HG03060 (cell line): ENCODE results near the gene NOL3.
"Not testable (repeated sequence)": the region's sequence is repeated elsewhere in the genome, so short reads cannot be mapped to it uniquely, and the experiment has no call there.

Experiments
- ATAC-seq: cut with Tn5 transposase; IDR thresholded peaks from one replicate; pipeline ENCODE4 v1.9.1; 2021; ENCODE audit warnings: low read depth, moderate number of reproducible peaks; ENCODE audit not compliant: unreplicated experiment

Gene NOL3

DNA sequence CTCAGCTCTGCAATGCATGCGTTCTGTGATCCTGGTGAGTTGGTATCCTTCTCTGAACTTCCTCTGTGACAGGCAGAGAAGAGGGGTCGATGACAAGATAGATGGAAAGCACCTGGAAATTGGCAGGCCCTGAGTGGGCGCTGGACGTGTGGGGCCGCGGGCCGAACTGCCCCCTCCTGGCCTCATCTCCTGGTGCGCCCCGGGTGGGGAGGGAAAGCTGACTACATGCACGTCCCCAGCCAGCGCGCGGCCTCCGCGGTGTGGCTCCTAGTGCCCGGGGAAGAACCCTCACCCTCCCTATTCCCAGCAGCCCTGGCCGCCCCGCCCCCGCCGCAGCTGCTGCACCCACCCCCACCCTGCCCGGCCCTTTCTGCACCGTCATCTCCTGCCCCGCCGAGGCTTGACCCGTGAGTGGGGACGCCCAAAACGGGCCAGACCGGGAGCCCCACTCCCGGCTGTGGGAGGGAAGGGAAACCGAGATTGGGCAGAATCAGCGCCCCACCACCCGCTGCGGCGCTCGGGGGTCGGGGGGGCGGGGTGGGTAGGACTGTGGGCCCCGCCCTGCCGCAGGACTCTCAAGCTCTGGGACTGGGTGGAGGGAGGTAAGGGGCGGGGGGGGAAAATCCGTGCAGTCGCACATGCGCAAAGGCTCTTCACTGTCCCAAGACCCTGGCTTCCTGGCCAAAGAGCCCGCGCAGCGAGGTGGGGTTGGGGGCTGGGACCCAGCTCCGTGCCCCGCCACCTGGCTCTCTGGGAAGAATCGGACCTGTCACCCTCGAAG lies at the start of gene NOL3:
Gene NOL3 (plus strand): TSS at position 371 of the 781 bp plus-strand sequence.
- ATAC-seq: no peak

- not testable (repeated sequence) for ATAC-seq
Measured at GRCh38 chr16:67122799-67123198, 47.5 kb upstream of the NOL3 start.

DNA sequence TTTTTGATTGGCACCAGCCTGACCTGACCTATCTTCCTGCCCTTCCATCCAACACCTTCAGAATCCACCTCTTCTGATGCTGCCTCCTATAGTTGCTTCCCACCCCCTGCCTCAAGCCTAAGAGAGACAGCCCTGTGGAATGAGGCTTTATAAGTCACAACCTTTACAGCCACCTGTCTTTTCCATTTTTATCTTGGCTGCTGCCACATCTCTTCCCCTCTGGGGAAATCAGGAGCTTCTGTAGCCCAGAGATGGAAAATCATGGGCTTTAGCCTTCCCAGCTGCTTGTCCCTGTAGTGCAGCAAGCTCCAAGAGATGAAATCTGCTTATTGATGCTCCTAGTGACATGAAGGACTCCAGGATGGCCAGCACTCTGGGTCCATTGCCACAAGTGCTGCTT lies 41.9 kb upstream of the NOL3 start:
- no peak for ATAC-seq

GRCh38 chr16:67128887-67129286 lies 41.5 kb upstream of the NOL3 start:
- no peak for ATAC-seq

DNA sequence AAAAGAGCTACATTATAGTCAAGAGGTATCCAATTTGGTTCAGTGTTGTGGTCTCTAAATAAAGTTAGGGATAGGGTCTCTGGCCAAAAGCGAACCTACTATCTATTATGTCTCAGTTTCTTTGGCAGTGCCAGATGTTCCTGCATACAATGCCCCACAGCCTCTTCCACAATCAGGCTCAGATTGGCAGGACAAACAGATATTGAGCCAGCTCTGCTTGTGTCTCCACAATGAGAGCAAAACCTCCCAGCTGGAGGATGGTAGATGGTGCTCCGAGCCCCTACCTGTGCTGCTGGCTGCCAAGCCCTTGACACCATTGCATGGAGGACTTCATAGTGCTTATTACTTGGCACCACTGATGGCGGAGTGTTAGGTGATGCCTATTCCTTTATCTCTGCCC lies 40.9 kb upstream of the NOL3 start:
- no peak for ATAC-seq

DNA sequence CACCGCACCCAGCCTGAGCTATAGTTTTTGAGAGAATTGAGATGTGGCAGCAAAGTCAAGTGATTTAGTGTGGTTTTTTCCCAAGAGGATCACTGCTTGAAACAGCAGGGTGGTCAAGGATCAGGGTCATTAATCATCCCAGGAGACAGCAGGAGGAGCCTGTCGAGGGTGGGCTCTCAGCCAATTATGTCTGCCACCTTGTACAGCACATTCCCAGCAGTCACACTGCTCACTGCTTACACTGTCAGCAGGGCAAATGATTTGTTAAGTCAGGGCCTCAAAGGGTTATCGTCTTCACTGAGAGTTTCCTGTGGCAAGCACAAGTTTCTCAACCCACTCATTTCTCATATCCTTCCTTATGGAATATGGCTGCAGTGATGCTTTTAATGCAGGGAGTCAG lies 32.7 kb upstream of the NOL3 start:
- ATAC-seq: no peak

- no peak for ATAC-seq
Measured at GRCh38 chr16:67141391-67141790, 28.9 kb upstream of the NOL3 start.

DNA sequence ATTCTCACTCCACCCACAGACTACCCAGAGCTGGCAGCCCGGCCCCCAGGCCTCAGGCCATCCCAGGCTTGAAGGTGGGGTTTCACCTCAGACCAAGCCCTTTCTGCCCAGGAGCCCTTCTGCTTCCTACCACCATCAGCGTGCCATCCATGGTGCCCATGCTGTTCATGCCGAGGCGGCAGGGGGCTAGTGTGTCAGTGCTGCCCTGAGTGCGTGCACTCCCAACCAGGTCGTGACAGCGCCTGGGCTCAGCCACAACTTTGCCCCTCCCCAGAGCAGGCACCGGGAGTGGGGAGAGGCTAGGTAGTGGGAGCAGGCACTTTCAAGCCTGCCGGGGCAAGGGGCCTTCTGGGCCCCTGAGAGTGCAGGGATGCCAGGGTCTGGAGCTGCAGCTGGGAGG lies 28.0 kb upstream of the NOL3 start:
- ATAC-seq: no peak

DNA sequence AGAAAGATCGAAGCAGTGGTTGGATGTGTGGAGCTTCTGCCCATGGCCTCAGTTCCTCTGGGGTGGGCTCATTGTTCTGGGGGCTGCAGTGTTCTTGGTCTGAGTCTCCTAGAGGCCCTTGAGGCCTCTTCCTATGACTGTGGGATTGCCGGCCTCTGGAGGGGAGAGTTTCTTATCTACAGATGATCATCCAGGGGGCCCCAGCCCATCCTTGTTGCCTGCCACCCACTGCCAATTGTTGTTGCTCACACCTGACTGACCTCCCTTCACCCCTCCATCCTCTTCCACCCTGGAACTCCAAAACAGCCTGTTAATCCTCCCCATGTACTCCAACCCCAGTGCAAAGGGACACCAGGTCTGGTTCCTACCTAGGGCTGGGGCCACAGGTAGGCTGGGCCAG lies 25.4 kb upstream of the NOL3 start:
- no peak for ATAC-seq

GRCh38 chr16:67145746-67146145 lies 24.6 kb upstream of the NOL3 start:
- no peak for ATAC-seq

DNA sequence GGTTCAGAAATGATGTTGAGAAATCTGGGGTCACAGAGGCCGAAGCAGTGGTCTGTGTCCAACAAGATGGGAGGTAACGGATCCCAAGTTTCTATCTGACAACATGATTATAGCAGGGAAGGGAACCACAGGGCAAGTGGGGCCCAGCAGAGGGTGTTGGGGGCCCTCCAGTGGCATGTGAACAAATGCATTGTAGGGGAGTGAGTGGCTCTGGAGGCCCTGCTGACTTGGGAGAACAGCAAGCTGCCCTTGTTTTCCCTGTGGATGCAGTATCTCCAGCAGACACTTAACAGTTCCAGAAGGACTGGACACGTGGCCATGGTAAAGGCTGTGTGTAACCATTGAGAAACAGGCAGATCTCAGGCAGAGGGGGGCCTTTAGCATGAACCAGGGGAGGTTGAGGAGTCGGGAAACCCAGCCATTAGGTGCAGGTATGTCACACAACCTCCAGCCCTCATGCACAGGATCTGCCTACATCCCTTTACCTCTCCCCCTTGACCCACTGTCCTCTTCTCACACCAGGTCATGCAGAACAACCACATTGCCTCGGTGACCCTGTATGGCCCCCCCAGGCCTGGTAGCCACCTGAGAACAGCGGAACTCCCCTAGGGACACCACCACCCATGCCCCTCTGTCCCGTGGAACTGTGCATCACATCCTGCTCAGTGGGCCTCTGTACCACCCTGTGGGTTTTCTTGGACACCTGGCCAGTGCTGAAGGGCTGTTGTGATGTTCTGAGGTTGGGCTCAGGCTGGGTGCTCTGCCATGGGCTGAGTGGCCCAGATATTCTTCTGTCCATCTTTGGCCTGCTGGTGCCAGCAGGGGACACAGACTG lies 23.6 kb upstream of the NOL3 start:
- ATAC-seq: no peak

GRCh38 chr16:67147437-67148140 lies 22.7 kb upstream of the NOL3 start:
- no peak for ATAC-seq

GRCh38 chr16:67148221-67148620 lies 22.1 kb upstream of the NOL3 start:
- no peak for ATAC-seq

DNA sequence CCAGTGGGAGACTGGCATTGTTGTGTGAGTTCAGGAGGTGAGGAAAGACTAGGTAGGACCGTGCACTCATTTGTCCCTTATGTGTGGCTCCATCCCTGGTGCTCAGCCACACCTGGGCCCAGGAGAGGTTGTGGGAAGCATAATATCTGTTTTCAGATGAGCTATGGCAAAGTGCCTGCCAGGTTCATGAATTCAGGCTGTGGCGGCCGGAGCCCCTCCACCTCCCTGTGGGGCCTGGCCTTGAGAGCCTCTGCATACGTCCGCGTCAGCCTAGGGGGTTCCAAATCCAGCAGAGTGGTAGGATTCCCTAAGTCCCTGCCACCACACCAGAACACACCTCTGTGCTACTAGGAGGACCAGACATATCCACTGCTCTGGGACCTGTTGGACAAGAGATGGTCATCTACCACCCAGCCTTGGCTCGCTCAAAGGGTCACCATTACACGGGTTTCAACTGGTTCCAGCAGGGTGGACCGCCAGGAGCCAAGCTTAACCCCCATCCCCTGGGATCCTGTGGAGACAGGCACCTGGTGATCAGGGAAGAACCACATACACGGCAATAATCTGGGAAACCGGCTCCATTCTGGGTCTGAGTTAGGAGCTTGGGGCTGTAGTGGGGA lies 21.6 kb upstream of the NOL3 start:
- ATAC-seq: no peak

- no peak for ATAC-seq
Measured at GRCh38 chr16:67149276-67150046, 20.9 kb upstream of the NOL3 start.

DNA sequence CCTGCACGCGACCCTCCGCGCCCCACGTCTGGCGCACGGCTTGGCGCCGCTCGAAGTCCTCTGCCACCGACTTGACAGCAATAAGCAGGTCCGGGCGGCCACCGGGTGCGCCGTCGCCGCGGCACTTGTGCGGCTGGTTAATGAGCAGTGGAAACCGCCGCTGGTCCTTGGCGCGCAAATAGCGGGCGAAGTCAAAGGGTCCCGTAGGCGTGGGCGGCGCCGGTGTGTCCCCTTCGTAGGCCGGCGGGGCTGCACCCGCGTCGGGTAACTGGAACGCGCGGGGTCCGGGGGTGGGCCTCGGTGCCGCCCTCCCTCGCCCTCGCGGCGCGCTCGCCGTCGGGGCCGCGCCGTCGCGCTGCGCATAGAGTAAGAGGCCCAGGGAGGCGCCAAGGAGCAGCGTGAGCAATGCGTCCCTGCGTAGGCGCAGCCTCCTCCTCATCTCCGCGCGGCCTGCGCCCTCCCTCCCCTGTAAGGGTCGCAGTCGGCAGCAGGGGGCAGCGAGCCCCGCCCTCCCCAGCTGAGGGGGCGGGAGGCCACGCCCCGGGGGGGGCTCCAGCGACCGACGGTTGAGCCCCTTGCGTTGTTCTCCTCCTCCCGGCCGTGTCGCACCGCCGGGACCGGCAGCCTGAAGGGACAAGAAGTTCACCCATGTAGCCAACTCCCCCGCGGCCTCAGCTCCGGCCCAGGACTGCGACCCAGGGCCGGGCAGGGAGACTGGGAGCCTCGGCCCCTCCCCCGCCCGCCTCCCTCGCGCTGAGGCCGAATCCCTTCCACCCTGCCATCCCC lies 20.1 kb upstream of the NOL3 start:
- no peak for ATAC-seq

- ATAC-seq: no peak
Measured at GRCh38 chr16:67150833-67151396, 19.4 kb upstream of the NOL3 start, which contains the start of gene B3GNT9. TSS of gene B3GNT9 (minus strand) at chr16:67150998. CDS start at chr16:67150485, 513 bp downstream.

DNA sequence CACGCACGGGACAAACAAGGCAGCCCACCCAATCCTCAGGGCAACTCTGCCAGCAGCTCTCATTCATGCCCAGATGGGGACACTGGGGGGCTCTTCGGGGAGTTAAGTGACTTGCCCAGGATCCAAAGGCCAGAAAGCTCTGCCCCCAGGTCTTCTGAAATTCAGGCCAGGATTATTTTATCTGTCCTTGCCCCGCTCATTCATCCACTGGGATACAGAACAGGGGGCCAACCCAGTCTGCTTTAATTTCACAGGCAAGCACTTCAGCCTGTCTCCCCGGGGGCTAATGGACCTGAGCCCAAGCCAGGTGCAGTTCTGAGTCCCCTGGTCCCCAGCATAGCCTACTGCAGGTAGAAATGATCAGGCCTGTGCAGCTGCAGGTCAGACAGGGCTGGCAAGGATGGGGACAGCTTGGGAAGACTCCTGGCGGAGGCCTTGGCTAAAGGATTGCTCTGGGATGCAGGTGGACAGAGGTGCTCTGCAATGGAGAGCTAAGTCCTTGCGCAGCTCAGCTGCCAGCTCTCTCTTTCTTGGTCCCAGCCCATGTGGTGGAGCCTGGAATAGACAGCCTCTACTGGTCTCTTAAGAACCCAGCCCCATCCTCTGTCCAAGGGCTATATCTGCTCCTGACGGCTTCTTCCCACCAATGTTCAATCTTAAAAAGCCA lies 18.8 kb upstream of the NOL3 start:
- ATAC-seq: no peak
